ENCODE measurements around the gene CD4. TPM values are rescaled to one million over a fixed set of nuclear protein-coding genes. Genes with fewer than 3 reads are reported as not detected.

The CD4 gene
- total and polyA plus RNA-seq, 10 of the 15 experiments (the other 5 are each of a cell fraction or from before 2014, with no cell fraction given) = 0.24 to 1.6 (median 0.69) TPM

GRCh38 chr12:6764011-6764828 lies 25.1 kb upstream of the CD4 start (continued):
- TF ChIP-seq ZBTB11 (CRISPR knock-in tag; IDR thresholded peaks at IDR 0.05) (no peak), BHLHE40 (IDR thresholded peaks at IDR 0.05; ENCODE audit: borderline replicate concordance in 1 of 2, low read depth in 2 of 2, low read length in 1 of 2) (peak; percentile 44 to 65; a peak in 3 of 4 replicates), BMI1 (IDR thresholded peaks at IDR 0.05; ENCODE audit: borderline replicate concordance) (peak; percentile 97), SREBF2 (IDR thresholded peaks at IDR 0.05; ENCODE audit: low read length) (no peak), KLF5 (IDR thresholded peaks at IDR 0.05; ENCODE audit: partially characterized antibody) (peak; percentile 32), SUZ12 (IDR thresholded peaks at IDR 0.05; ENCODE audit: unreplicated experiment) (no peak), RFX5 (IDR thresholded peaks at IDR 0.05; ENCODE audit: low read depth, low read length) (peak; percentile 100), IRF4 (IDR thresholded peaks at IDR 0.05; ENCODE audit: low read depth, low read length) (no peak), POLR2AphosphoS5 (IDR thresholded peaks at IDR 0.05; ENCODE audit: low read length) (no peak; the same call in 1 of the 2 replicates), IKZF2 (IDR thresholded peaks at IDR 0.05) (peak; percentile 30 to 63), NR2C1 (IDR thresholded peaks at IDR 0.05) (no peak), MYB (IDR thresholded peaks at IDR 0.05; ENCODE audit: borderline replicate concordance, low read depth, low read length) (no peak), CEBPB (IDR thresholded peaks at IDR 0.05; ENCODE audit: borderline replicate concordance in 1 of 2, low read depth in 2 of 2, low read length in 2 of 2) (peak in 1 of 2 experiments; percentile 68; a peak in 1 of 4 replicates), ZNF24 (IDR thresholded peaks at IDR 0.05) (no peak), ZZZ3 (IDR thresholded peaks at IDR 0.05; ENCODE audit: control insufficient read depth, insufficient read length, low read depth) (no peak), RB1 (IDR thresholded peaks at IDR 0.05; ENCODE audit: borderline replicate concordance) (no peak), HDAC6 (IDR thresholded peaks at IDR 0.05; ENCODE audit: unreplicated experiment) (no peak), YBX1 (IDR thresholded peaks at IDR 0.05) (no peak), HDAC2 (IDR thresholded peaks at IDR 0.05) (no peak), SREBF1 (IDR thresholded peaks at IDR 0.05; ENCODE audit: low read length) (no peak), ATF7 (IDR thresholded peaks at IDR 0.05; ENCODE audit: low read depth) (no peak), CREB1 (IDR thresholded peaks at IDR 0.05; ENCODE audit: low read depth) (peak; percentile 66), MLLT1 (IDR thresholded peaks at IDR 0.05) (0 out of 2 replicates have a peak, but pooled peaks have one; percentile 47), FOS (IDR thresholded peaks at IDR 0.05; ENCODE audit: borderline replicate concordance, extremely low read depth, insufficient read length) (peak; percentile 59), BCL11A (IDR thresholded peaks at IDR 0.05; ENCODE audit: low read depth, low read length) (no peak)

Measured in GM12878 (cell line).